ENCODE results near the gene OTUD1.

OTUD1 gene

GRCh38 chr10:23421397-23421796 is 17.5 kb upstream of the OTUD1 start:
- no peak overlapping the region for H3K27ac ChIP-seq

GRCh38 chr10:23422003-23422411 is 16.9 kb upstream of the OTUD1 start:
- no peak overlapping the region for H3K27ac ChIP-seq
- no peak for TF ChIP-seq CTCF (conservative IDR thresholded peaks at IDR 0.05)

More at GRCh38 chr10:23421397-23421796, 17.5 kb upstream of the OTUD1 start:
- TF ChIP-seq CTCF (conservative IDR thresholded peaks at IDR 0.05), result no peak

- H3K27ac ChIP-seq, result no peak overlapping the region
- TF ChIP-seq CTCF (conservative IDR thresholded peaks at IDR 0.05), result no peak
Observed at GRCh38 chr10:23432166-23432565, 6.7 kb upstream of the OTUD1 start.

GRCh38 chr10:23432639-23433038 is 6.2 kb upstream of the OTUD1 start:
- TF ChIP-seq CTCF (conservative IDR thresholded peaks at IDR 0.05), result no peak
- H3K27ac ChIP-seq, result no peak overlapping the region

GRCh38 chr10:23433701-23434100 is 5.2 kb upstream of the OTUD1 start:
- no peak overlapping the region for H3K27ac ChIP-seq
- TF ChIP-seq CTCF (conservative IDR thresholded peaks at IDR 0.05), result no peak

GRCh38 chr10:23435378-23435777 is 3.5 kb upstream of the OTUD1 start:
- no peak overlapping the region for H3K27ac ChIP-seq
- no peak for TF ChIP-seq CTCF (conservative IDR thresholded peaks at IDR 0.05)

GRCh38 chr10:23436983-23437382 is 1.9 kb upstream of the OTUD1 start:
- no peak for TF ChIP-seq CTCF (conservative IDR thresholded peaks at IDR 0.05)
- H3K27ac ChIP-seq, result no peak overlapping the region

Data from VCaP (cell line).